ENCODE results near the gene PACS1. TPM values are rescaled to one million over a fixed set of nuclear protein-coding genes. Genes with fewer than 3 reads are reported as not detected.
"Not testable (repeated sequence)": the region's sequence is repeated elsewhere in the genome, so short reads cannot be mapped to it uniquely, and the experiment has no call there.

Gene PACS1
- total RNA-seq, 2 experiments from 2014 or later, result 59.5 to 62.7 TPM

DNA sequence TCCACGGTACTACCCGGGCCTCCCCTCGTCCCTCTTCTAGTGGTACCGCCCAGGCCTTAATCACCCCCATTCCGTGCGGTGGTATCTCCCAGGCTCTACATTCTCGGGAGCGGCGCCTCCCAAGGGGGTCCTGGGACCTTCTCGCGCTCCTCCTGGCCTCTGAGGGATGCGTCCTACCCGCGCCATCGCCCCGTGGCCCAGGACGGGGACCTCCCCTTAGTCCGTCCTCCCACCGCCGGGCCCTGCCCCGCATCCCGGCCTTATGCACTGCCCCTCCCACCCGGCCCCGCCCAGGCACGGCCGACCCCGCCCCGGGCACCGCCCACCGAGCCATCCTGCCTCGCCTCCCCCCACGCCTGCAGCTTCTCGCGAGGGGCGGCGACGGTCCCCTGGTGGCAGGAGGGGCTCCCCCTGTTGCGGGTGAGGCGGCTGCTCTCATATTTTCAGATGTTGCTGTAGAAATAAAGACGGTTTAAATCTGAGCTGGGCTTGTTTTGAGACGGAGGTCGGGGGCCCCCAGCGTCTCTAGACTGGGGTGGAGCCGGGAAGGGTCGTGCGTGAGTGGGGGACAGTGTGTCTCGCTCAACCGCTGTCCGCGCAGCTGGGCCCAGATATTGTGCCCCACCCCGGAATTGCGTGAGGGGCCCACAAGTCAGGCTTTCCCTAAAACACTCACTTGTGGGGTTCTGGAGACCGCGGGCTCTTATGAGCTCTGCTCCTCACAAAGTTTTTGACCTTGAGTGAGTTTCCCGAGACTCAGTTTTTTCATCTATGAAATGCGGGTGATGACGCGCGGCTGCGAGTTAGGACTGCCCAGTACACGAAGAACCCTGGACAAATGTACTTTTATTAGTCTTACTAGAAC lies 197.5 kb downstream of the PACS1 start:
- ChIA-PET CTCF (interaction anchor here (0.8 to 1.5 kb wide), 7 partner anchors 13 to 171 kb away, joined by 3 to 4 read pairs (median 3); partner anchors contain the start of genes MRPL11 and YIF1A), POLR2A (interaction anchor here (1.2 to 1.3 kb wide), 2 partner anchors 21 to 45 kb away, joined by 5 to 8 read pairs; partner anchors contain the start of gene YIF1A)

DNA sequence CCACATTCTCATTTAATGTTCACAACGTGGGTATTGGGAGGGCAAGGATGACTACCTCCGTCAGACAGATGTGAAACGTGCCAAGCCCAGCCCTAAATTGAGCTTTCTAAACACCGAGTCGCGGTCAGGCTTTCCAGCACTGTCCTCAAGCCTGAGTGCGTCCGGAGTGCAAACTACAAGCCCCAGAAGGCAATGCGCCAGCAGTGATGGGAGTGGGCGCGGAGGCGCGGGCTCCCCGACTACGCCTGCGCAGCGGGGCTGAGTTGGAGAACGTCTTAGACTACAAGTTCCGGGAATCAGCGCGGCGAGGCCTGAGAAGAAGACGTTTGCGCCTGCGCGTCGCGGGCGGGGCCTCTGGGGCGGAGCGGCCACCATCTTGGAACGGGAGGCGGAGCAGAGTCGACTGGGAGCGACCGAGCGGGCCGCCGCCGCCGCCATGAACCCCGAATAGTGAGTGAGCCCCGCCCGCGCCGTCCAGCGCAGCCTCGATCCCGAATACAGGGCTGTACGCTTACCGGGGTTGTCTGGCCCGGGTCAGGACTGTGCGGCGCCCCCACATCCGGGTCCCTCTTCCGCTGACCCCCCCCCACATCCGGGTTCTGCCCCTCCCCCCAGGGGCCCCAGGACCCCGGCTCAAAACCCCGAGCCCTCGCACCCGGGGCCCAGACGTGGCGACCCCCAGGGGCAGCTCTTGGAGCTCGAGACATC lies 198.3 kb downstream of the PACS1 start, which contains the start of gene RAB1B:
TSS of gene RAB1B (plus strand) at position 396 of the 708 bp plus-strand sequence. CDS start at position 437, 41 bp downstream.
- CTCF ChIA-PET, result interaction anchor here (0.8 to 1.5 kb wide), 6 partner anchors 12 to 170 kb away, joined by 3 to 4 read pairs (median 3); partner anchors contain the start of genes MRPL11 and YIF1A
- POLR2A ChIA-PET, result interaction anchor here (0.6 to 1.3 kb wide), 3 partner anchors 21 to 133 kb away, joined by 5 to 8 read pairs (median 8); partner anchors contain the start of gene YIF1A

DNA sequence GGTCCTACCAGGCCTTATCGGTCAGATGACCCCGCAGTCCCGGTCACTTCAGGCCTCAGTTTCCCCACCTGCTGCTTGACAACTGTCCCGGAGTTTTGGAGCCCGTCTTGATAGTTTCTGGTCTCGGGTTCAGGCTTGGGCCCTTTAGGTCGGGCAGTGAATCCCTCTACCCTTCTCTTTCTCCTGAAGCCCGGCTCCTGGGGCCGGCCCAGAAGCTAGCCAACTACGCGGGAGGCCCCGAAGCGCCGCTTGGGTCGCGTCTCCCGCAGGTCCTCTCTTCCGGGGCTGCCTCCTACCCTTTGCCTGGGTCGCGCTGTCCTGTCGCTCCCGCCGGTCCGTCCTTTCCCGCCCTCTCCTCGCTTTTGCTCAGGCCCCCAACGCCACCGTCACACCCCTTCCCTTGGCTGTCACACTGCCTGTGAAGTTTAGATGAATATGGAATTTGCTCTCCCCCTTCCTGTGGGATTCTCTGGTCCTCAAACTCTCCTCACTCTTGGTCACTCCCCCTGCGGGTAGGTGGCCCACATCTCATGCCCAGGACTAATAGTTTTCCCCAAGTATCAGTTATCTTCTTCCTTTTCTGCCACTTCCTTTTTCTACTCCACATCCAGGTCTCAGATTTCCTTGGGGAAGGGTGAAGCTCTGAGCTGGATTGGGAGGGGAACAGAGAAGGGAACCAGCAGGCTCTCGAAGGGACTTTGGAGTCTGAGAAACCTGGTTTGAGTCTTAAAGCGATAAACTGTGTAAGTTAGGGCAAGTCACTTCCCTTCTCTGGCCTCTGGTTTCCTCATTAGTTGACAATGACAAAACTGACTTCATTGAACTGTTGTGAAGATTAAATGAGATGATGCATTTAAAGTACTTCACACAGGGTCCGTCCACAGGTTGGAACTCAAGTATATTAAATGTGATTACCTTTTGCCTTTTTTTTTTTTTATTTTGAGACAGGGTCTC lies 199.2 kb downstream of the PACS1 start:
- ChIA-PET POLR2A (interaction anchor here (0.6 kb wide), 1 partner anchor 133 kb away, joined by 8 read pairs; no protein-coding TSS in a partner anchor), CTCF (interaction anchor here (0.8 to 1.5 kb wide), 3 partner anchors 13 to 47 kb away, joined by 3 to 4 read pairs (median 3); partner anchors contain the start of gene YIF1A)

DNA sequence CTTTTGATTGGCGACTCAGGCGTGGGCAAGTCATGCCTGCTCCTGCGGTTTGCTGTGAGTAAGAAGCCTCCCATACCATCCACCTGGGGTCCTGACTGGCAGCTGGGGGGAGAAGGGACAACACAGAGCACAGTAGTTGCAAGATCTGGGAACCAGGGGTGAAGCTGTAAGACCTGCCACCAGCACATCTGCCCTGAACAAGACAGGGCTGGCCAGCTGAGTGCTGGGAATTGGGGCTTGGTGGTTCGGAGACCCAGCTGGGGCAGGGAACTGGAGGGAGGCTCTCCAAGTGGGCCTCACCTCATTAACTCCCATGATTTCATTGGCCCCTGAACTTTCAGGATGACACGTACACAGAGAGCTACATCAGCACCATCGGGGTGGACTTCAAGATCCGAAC lies 201.7 kb downstream of the PACS1 start:
- POLR2A ChIA-PET, result interaction anchor here (0.6 to 1.1 kb wide), 2 partner anchors 9 to 13 kb away, joined by 3 to 4 read pairs; no protein-coding TSS in a partner anchor
- CTCF ChIA-PET, result interaction anchor here (0.7 to 3.8 kb wide), 3 partner anchors 10 to 222 kb away, joined by 3 to 24 read pairs (median 6); partner anchors contain the start of gene YIF1A

GRCh38 chr11:66272596-66272995 lies 202.5 kb downstream of the PACS1 start:
- POLR2A ChIA-PET, result interaction anchor here (0.6 to 1.1 kb wide), 2 partner anchors 8 to 188 kb away, joined by 3 read pairs; no protein-coding TSS in a partner anchor

GRCh38 chr11:66274219-66274618 lies 204.1 kb downstream of the PACS1 start:
- ChIA-PET CTCF (no interaction called here), POLR2A (no interaction called here)

More at GRCh38 chr11:66272596-66272995, 202.5 kb downstream of the PACS1 start:
- CTCF ChIA-PET, result interaction anchor here (0.8 to 3.8 kb wide), 2 partner anchors 9 to 49 kb away, joined by 3 to 24 read pairs; no protein-coding TSS in a partner anchor

GRCh38 chr11:66275396-66275795 lies 205.3 kb downstream of the PACS1 start:
- POLR2A ChIA-PET, result no interaction called here
- CTCF ChIA-PET, result interaction anchor here (0.8 kb wide), 1 partner anchor 11 kb away, joined by 3 read pairs; no protein-coding TSS in a partner anchor

GRCh38 chr11:66275984-66276612 lies 206.0 kb downstream of the PACS1 start:
- POLR2A ChIA-PET, result no interaction called here
- CTCF ChIA-PET, result interaction anchor here (0.8 kb wide), 1 partner anchor 11 kb away, joined by 3 read pairs; no protein-coding TSS in a partner anchor

GRCh38 chr11:66276619-66277018 lies 206.5 kb downstream of the PACS1 start:
- POLR2A ChIA-PET, CTCF ChIA-PET: not testable (repeated sequence)

- POLR2A ChIA-PET, CTCF ChIA-PET: not testable (repeated sequence)
Observed at GRCh38 chr11:66277064-66277463, 207.0 kb downstream of the PACS1 start.

GRCh38 chr11:66277471-66278362 lies 207.6 kb downstream of the PACS1 start, which contains the start of gene CNIH2:
Gene CNIH2 (plus strand): TSS chr11:66278175. CDS start chr11:66278457, 282 bp downstream.
- ChIA-PET CTCF (interaction anchor here (1.1 kb wide), 1 partner anchor 55 kb away, joined by 3 read pairs; no protein-coding TSS in a partner anchor), POLR2A (no interaction called here)

GRCh38 chr11:66278363-66279091 lies 208.5 kb downstream of the PACS1 start:
- ChIA-PET CTCF (interaction anchor here (1.1 kb wide), 1 partner anchor 56 kb away, joined by 3 read pairs; no protein-coding TSS in a partner anchor), POLR2A (interaction anchor here (1.0 kb wide), 1 partner anchor 10 kb away, joined by 3 read pairs; no protein-coding TSS in a partner anchor)

GRCh38 chr11:66279092-66279734 lies 209.1 kb downstream of the PACS1 start:
- POLR2A ChIA-PET, result interaction anchor here (0.7 to 1.3 kb wide), 3 partner anchors 9 to 12 kb away, joined by 3 to 6 read pairs (median 6); partner anchors contain the start of gene YIF1A
- CTCF ChIA-PET, result no interaction called here

DNA sequence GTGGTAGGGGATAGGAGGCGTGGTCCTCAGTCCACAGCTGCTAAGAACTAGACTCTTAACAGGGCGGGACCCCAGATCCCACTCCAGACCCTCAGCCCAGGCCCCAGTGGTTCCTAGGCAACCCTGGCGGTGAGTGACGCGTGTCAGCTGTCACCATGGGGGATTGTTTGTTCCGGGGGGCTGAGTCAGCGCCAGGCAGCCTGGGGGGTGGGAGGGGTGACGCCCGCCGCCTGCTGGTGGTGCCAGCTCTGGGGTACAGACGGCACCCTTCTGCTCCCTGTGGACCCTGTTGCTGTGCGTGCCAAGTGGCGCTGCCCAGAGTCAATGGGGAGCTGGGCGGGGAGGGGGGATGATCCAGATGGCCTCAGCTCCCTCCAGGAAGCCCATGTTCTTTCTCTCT lies 210.4 kb downstream of the PACS1 start:
- ChIA-PET CTCF (interaction anchor here (0.9 to 3.2 kb wide), 5 partner anchors 9 to 57 kb away, joined by 3 to 24 read pairs (median 5); no protein-coding TSS in a partner anchor), POLR2A (interaction anchor here (1.0 to 1.3 kb wide), 3 partner anchors 8 to 31 kb away, joined by 3 to 6 read pairs (median 3); partner anchors contain the start of gene YIF1A)

- CTCF ChIA-PET, result interaction anchor here (0.9 to 3.2 kb wide), 6 partner anchors 8 to 58 kb away, joined by 3 to 24 read pairs (median 4); partner anchors contain the start of gene YIF1A
- POLR2A ChIA-PET, result interaction anchor here (0.5 to 1.1 kb wide), 4 partner anchors 9 to 1506 kb away, joined by 3 read pairs; no protein-coding TSS in a partner anchor
Observed at GRCh38 chr11:66281001-66281400, 210.9 kb downstream of the PACS1 start.

Measured in activated CD8-positive, alpha-beta memory T cell treated with anti-CD3 and anti-CD28 coated beads for 36 hours (primary cell).